Smooth muscle cell (in vitro differentiated cells): ENCODE data around the gene CATSPERZ. TPM values are rescaled to one million over a fixed set of nuclear protein-coding genes. Genes with fewer than 3 reads are reported as not detected.

Experiments used
- DNase-seq: peaks from one replicate; lab custom pipeline; 2025; ENCODE audit not compliant: unreplicated experiment; lab: John Stamatoyannopoulos, UW
- H2AFZ ChIP-seq: fragments of 200-600 bp; sonication (generic); 2 replicates; pipeline ENCODE4 v1.6.0; 2016; ENCODE audit warnings: antibody characterized with exemption, low read depth, mild to moderate bottlenecking
- H3F3A ChIP-seq: fragments of 200-600 bp; sonication (generic); 2 replicates; pipeline ENCODE4 v1.6.0; 2017; ENCODE audit warnings: antibody characterized with exemption, low read depth
- H3K27ac ChIP-seq: fragments of 200-600 bp; sonication (generic); 2 replicates; pipeline ENCODE4 v1.5.1; 2016; ENCODE audit warnings: low read depth, mild to moderate bottlenecking
- H3K27me3 ChIP-seq: fragments of 200-600 bp; sonication (generic); 2 replicates; pipeline ENCODE4 v1.6.1; 2016; ENCODE audit warnings: low read depth, mild to moderate bottlenecking
- H3K36me3 ChIP-seq: fragments of 200-600 bp; sonication (generic); 2 replicates; pipeline ENCODE4 v1.5.1; 2016; ENCODE audit warnings: low read depth
- H3K4me1 ChIP-seq: fragments of 200-600 bp; sonication (generic); 2 replicates; pipeline ENCODE4 v1.5.1; 2016; ENCODE audit warnings: low read depth
- H3K4me2 ChIP-seq: fragments of 200-600 bp; sonication (generic); 2 replicates; pipeline ENCODE4 v1.6.0; 2016; ENCODE audit warnings: mild to moderate bottlenecking
- H3K4me3 ChIP-seq: fragments of 200-600 bp; sonication (generic); 2 replicates; pipeline ENCODE4 v1.5.1; 2016; ENCODE audit warnings: mild to moderate bottlenecking
- H3K79me2 ChIP-seq: fragments of 200-600 bp; sonication (generic); 2 replicates; pipeline ENCODE4 v1.6.0; 2016; ENCODE audit warnings: low read depth, mild to moderate bottlenecking
- H3K9ac ChIP-seq: fragments of 200-600 bp; sonication (generic); 2 replicates; pipeline ENCODE4 v1.6.0; 2016; ENCODE audit warnings: low read depth
- H3K9me3 ChIP-seq: fragments of 200-600 bp; sonication (generic); replicated peaks from 2 replicates; pipeline ENCODE4 v1.5.1; 2016; ENCODE audit warnings: low read depth
- H4K20me1 ChIP-seq: fragments of 200-600 bp; sonication (generic); 2 replicates; pipeline ENCODE4 v1.6.0; 2016; ENCODE audit warnings: low read depth
- WGBS: methylation state at CpG from one replicate; pipeline ENCODE4 v1.1.7; 2016; ENCODE audit warnings: low lambda C conversion rate; 5-methylcytosine and 5-hydroxymethylcytosine counted together
- polyA plus RNA-seq: library from polyadenylated mRNA; unstranded; fragments of >200 nt; fragmentation: Nextera tagmentation; extraction: Ambion mirVana; gene quantifications from 2 replicates; pipeline ENCODE4 v1.2.1, GENCODE V29; 2016
- total RNA-seq: library from RNA; depleted of rRNA; stranded (reverse); fragments of >200 nt; gene quantifications from 2 replicates; pipeline ENCODE4 v1.2.3, GENCODE V29; 2014
- TF ChIP-seq, protein P1 (sequence below): fragments of 200-600 bp; sonication (generic); IDR thresholded peaks from 2 replicates; pipeline ENCODE4 v1.5.1; 2017; ENCODE audit warnings: borderline replicate concordance, mild to moderate bottlenecking, antibody characterized with exemption; ENCODE audit not compliant: insufficient read depth, poor library complexity, severe bottlenecking

CATSPERZ gene
- not detected in 2 replicates for total RNA-seq
- not detected in 2 replicates for polyA plus RNA-seq

DNA sequence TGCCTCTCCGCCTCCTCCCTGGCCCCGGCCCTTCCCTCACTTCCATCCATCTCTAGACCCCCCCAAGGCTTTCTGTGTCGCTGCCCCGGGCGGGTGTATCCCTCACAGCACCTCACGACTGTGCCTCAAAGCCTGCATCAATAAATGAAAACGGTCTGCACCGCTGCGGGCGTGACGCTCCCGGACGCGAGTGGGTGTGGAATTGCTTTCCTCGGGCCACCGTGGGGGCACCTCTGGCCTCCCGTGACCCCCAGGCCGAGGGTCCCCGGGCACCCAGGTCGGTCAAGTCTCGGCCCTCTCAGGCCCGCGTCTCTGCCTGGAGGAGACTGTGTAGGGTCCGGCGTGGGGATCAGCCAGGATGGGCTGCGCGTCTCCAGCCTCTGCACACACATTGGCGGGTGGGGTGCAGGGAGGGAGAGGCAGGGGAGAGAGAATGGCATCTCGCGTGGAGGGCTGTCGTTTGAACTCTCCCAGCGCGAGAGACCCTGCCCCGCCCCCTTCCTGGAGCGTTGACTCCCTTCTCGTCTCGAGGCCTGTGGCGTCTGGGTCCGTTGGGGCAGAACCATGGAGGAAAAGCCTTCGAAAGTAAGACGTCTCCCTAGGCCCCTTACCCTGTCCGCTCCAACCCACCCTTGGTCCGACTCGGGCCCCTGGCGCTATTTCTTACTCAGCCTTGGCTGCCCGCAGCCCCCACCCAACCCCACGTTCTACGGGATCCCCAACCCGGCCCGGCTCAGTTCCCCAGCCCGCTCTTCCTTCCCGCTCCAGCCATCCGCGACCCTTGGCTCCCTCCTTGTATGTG is at the start of gene CATSPERZ:
Gene CATSPERZ, plus strand, starts transcription at position 512 of the 802 bp plus-strand sequence. Its CDS starts 53 bp downstream, at position 565.
- no peak within 1 kb of the TSS for H3K9ac ChIP-seq
- no peaks in the 10 kb centered on the region for H3F3A ChIP-seq
- H4K20me1 ChIP-seq: no peaks in the 10 kb centered on the region
- H3K27me3 ChIP-seq: peaks cover 59% of the 10 kb centered on the region
- H2AFZ ChIP-seq: no peak within 1 kb of the TSS
- 19% methylated on average over 41 of the region's 54 CpGs for WGBS
- no peak within 1 kb of the TSS for H3K27ac ChIP-seq
- no peak for DNase-seq
- TF ChIP-seq, protein P1, sequence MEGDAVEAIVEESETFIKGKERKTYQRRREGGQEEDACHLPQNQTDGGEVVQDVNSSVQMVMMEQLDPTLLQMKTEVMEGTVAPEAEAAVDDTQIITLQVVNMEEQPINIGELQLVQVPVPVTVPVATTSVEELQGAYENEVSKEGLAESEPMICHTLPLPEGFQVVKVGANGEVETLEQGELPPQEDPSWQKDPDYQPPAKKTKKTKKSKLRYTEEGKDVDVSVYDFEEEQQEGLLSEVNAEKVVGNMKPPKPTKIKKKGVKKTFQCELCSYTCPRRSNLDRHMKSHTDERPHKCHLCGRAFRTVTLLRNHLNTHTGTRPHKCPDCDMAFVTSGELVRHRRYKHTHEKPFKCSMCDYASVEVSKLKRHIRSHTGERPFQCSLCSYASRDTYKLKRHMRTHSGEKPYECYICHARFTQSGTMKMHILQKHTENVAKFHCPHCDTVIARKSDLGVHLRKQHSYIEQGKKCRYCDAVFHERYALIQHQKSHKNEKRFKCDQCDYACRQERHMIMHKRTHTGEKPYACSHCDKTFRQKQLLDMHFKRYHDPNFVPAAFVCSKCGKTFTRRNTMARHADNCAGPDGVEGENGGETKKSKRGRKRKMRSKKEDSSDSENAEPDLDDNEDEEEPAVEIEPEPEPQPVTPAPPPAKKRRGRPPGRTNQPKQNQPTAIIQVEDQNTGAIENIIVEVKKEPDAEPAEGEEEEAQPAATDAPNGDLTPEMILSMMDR: no peak
- peak within 1 kb of the TSS; percentile 77 for H3K4me2 ChIP-seq
- H3K79me2 ChIP-seq: no peaks in the 10 kb centered on the region
- peaks cover 12% of the 10 kb centered on the region for H3K4me1 ChIP-seq
- no peaks in the 10 kb centered on the region for H3K36me3 ChIP-seq
- H3K4me3 ChIP-seq: peak within 1 kb of the TSS; percentile 40
- H3K9me3 ChIP-seq: no peaks in the 10 kb centered on the region

- Histone ChIP-seq H3K36me3 (no peaks in the 10 kb centered on the region), H3K4me2 (peak overlapping the region; percentile 96), H3K27ac (no peak overlapping the region), H2AFZ (peak overlapping the region; percentile 86), H3F3A (peaks cover 4% of the 10 kb centered on the region), H3K27me3 (no peaks in the 10 kb centered on the region), H3K9ac (no peak overlapping the region), H3K9me3 (no peaks in the 10 kb centered on the region), H3K4me1 (peaks cover 19% of the 10 kb centered on the region), H4K20me1 (peaks cover 26% of the 10 kb centered on the region), H3K4me3 (peak overlapping the region; percentile 92), H3K79me2 (peaks cover 17% of the 10 kb centered on the region)
- no peak for DNase-seq
- WGBS: 5% methylated on average over 9 of the region's 13 CpGs
- TF ChIP-seq, protein P1: no peak
Observed at GRCh38 chr11:64250415-64251015, 49.6 kb upstream of the CATSPERZ start.

DNA sequence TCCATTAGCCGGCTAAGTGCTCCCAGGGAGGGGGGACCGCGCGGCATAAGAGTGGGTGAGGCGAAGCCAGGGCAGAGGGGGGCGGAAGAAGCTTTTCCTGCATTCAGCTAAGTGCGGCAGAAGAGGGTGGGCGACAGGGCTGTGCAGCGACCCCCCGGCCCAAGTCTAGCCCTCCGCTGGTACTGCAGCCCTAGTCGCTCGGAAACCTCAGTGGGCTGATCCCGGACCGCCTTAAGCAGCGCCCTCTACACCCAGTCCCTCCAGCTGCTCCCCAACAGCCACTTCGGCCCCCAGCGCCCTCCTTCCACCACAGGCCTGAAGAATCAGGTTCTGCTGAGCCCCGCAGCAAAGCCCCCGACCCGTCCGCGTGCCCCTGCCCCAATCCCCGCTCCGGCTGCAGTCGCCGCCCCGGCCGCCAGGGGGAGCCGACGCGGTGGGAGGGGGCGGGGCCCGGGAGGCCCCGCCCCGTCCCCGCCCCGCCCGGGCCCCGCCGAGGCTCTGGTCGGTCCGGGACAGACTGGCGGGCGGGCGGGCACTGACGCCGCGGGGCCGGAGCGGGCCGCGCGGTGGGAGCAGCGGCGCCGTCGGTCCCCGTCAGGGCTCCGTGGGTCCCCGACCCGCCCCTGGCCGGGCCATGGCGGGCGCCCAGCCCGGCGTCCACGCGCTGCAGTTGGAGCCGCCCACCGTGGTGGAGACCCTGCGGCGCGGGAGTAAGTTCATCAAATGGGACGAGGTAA is 49.0 kb upstream of the CATSPERZ start, which contains the start of gene PLCB3:
Gene PLCB3, plus strand, starts transcription at position 515 of the 737 bp plus-strand sequence. Its CDS starts 120 bp downstream, at position 635.
- H3K4me1 ChIP-seq: peaks cover 19% of the 10 kb centered on the region
- WGBS: 1% methylated on average over 17 of the region's 75 CpGs
- peak within 1 kb of the TSS; percentile 92 for H3K4me3 ChIP-seq
- peak within 1 kb of the TSS; percentile 75 for H3K9ac ChIP-seq
- no peaks in the 10 kb centered on the region for H3K36me3 ChIP-seq
- peaks cover 10% of the 10 kb centered on the region for H3K79me2 ChIP-seq
- H3K27me3 ChIP-seq: no peaks in the 10 kb centered on the region
- peak within 1 kb of the TSS; percentile 86 for H2AFZ ChIP-seq
- peak within 1 kb of the TSS; percentile 100 for H3K4me2 ChIP-seq
- DNase-seq: peak; percentile 37
- TF ChIP-seq, protein P1: peak; percentile 71
- peaks cover 25% of the 10 kb centered on the region for H4K20me1 ChIP-seq
- no peak within 1 kb of the TSS for H3K27ac ChIP-seq
- no peaks in the 10 kb centered on the region for H3K9me3 ChIP-seq
- H3F3A ChIP-seq: no peaks in the 10 kb centered on the region
